ENCODE measurements around the gene KDM5B.
A peak's percentile ranks its signal among the peaks of the same experiment; 100 is the strongest.
"Not testable (repeated sequence)": the region's sequence is repeated elsewhere in the genome, so short reads cannot be mapped to it uniquely, and the experiment has no call there.

KDM5B gene

GRCh38 chr1:202812176-202813026 lies 4.2 kb upstream of the KDM5B start:
- DNase-seq = peak; percentile 50

- DNase-seq = peak; percentile 71
These were observed 3.3 kb upstream of the KDM5B start for GRCh38 chr1:202811296-202812175.

- DNase-seq = peak; percentile 92
These were observed 2.5 kb upstream of the KDM5B start, which contains the start of gene PCAT6 for GRCh38 chr1:202810615-202811295. PCAT6 (plus strand) TSS chr1:202810954.

- DNase-seq = no peak
These were observed 2.0 kb upstream of the KDM5B start for GRCh38 chr1:202810193-202810614.

- no peak for DNase-seq
These were observed 1.5 kb upstream of the KDM5B start for GRCh38 chr1:202809597-202810159.

GRCh38 chr1:202807451-202807925 lies 733 bp downstream of the KDM5B start:
- peak; percentile 72 for DNase-seq

- DNase-seq = peak; percentile 70
These were observed 1.3 kb downstream of the KDM5B start for GRCh38 chr1:202806845-202807450.

GRCh38 chr1:202805886-202806844 lies 2.1 kb downstream of the KDM5B start:
- DNase-seq = no peak

GRCh38 chr1:202804126-202804525 lies 4.1 kb downstream of the KDM5B start:
- no peak for DNase-seq

GRCh38 chr1:202802998-202803932 lies 5.0 kb downstream of the KDM5B start:
- no peak for DNase-seq

- DNase-seq = no peak
These were observed 6.2 kb downstream of the KDM5B start for GRCh38 chr1:202802034-202802433.

- no peak for DNase-seq
These were observed 7.0 kb downstream of the KDM5B start for GRCh38 chr1:202801175-202801574.

- DNase-seq = no peak
These were observed 7.5 kb downstream of the KDM5B start for GRCh38 chr1:202800742-202801141.

GRCh38 chr1:202798792-202799331 lies 9.4 kb downstream of the KDM5B start:
- no peak for DNase-seq

- DNase-seq = no peak
These were observed 10.0 kb downstream of the KDM5B start for GRCh38 chr1:202798260-202798659.

GRCh38 chr1:202796670-202797069 lies 11.6 kb downstream of the KDM5B start:
- DNase-seq = no peak

GRCh38 chr1:202794931-202795330 lies 13.3 kb downstream of the KDM5B start:
- not testable (repeated sequence) for DNase-seq

GRCh38 chr1:202794051-202794740 lies 14.0 kb downstream of the KDM5B start:
- no peak for DNase-seq
